IMR-90 (cell line): ENCODE measurements around the gene PAM16. TPM values are rescaled to one million over a fixed set of nuclear protein-coding genes. Genes with fewer than 3 reads are reported as not detected.

Experiments
- ATAC-seq: fragments of 200-7000 bp; cut with Tn5 transposase; 2 replicates; pipeline ENCODE4 v1.9.1; 2020; ENCODE audit warnings: low read depth, mild to moderate bottlenecking, moderate library complexity
- BruUV-seq: library from RNA; stranded (reverse); fragments of 400-500 nt; replicated peaks from 2 replicates; lab custom pipeline; 2021; lab: Mats Ljungman, UMichigan
- CTCF ChIA-PET: fragments of 300-600 bp; formaldehyde crosslinking; extraction: SDS; loops from one replicate; lab custom pipeline; 2021; ENCODE audit warnings: antibody characterized with exemption; lab: Yijun Ruan, JAX
- POLR2A ChIA-PET: fragments of 300-600 bp; sonication (Branson Sonifier 250); formaldehyde crosslinking; loops from one replicate; lab custom pipeline; 2022; ENCODE audit warnings: antibody characterized with exemption; ENCODE audit not compliant: unreplicated experiment; lab: Charles Lee
- DNase-seq: peaks from one replicate; pipeline ENCODE4 v3.0.0; 2013
- H2AFZ ChIP-seq: replicated peaks from 2 replicates; pipeline ENCODE3; 2013; ENCODE audit warnings: low read length, mild to moderate bottlenecking; ENCODE audit not compliant: poor library complexity
- H2AK5ac ChIP-seq: 2 replicates; pipeline ENCODE4 v1.6.1; 2013; ENCODE audit warnings: low read depth, low read length, inconsistent platforms
- H2AK9ac ChIP-seq: replicated peaks from 2 replicates; pipeline ENCODE3; 2013; ENCODE audit warnings: mild to moderate bottlenecking, low read depth, low read length, moderate library complexity; ENCODE audit not compliant: poor library complexity
- H2BK120ac ChIP-seq: 2 replicates; pipeline ENCODE4 v1.6.1; 2013; ENCODE audit warnings: low read depth, low read length, inconsistent platforms
- H2BK15ac ChIP-seq: 3 replicates; pipeline ENCODE4 v1.6.1; 2013; ENCODE audit warnings: low read depth, low read length, inconsistent platforms
- H2BK20ac ChIP-seq: 2 replicates; pipeline ENCODE4 v1.6.1; 2013; ENCODE audit warnings: low read depth, mild to moderate bottlenecking, inconsistent platforms, low read length, moderate library complexity
- H2BK5ac ChIP-seq: 2 replicates; pipeline ENCODE4 v1.6.1; 2013; ENCODE audit warnings: mild to moderate bottlenecking, low read depth, low read length, inconsistent platforms; ENCODE audit not compliant: poor library complexity, severe bottlenecking
- H3K14ac ChIP-seq: replicated peaks from 2 replicates; pipeline ENCODE4 v1.6.1; 2013; ENCODE audit warnings: low read depth, low read length, inconsistent platforms
- H3K18ac ChIP-seq: 2 replicates; pipeline ENCODE4 v1.6.1; 2013; ENCODE audit warnings: low read depth, low read length, control low read depth
- H3K23ac ChIP-seq: 2 replicates; pipeline ENCODE4 v1.6.1; 2013; ENCODE audit warnings: low read depth, low read length, inconsistent platforms
- H3K27ac ChIP-seq: 2 replicates; pipeline ENCODE4 v1.5.1; 2013; ENCODE audit warnings: mild to moderate bottlenecking, control low read depth, low read length; ENCODE audit not compliant: insufficient read depth
- H3K27me3 ChIP-seq: 2 replicates; pipeline ENCODE4 v1.6.1; 2013; ENCODE audit warnings: low read length; ENCODE audit not compliant: control insufficient read depth, insufficient read depth
- H3K36me3 ChIP-seq: 2 replicates; pipeline ENCODE4 v1.6.1; 2013; ENCODE audit warnings: low read length, mixed read lengths; ENCODE audit not compliant: control insufficient read depth, insufficient read depth
- H3K4ac ChIP-seq: 2 replicates; pipeline ENCODE4 v1.6.1; 2013; ENCODE audit warnings: low read depth, low read length, inconsistent platforms
- H3K4me1 ChIP-seq: 2 replicates; pipeline ENCODE4 v1.6.1; 2013; ENCODE audit warnings: low read length, mixed read lengths; ENCODE audit not compliant: control insufficient read depth, insufficient read depth
- H3K4me2 ChIP-seq: 2 replicates; pipeline ENCODE4 v1.6.1; 2013; ENCODE audit warnings: low read depth, mild to moderate bottlenecking, control low read depth, low read length, moderate library complexity
- H3K4me3 ChIP-seq: 2 replicates; pipeline ENCODE4 v1.5.1; 2013; ENCODE audit warnings: low read depth, mild to moderate bottlenecking, control low read depth, low read length, moderate library complexity; ENCODE audit not compliant: insufficient read depth
- H3K56ac ChIP-seq: 2 replicates; pipeline ENCODE4 v1.6.1; 2013; ENCODE audit warnings: low read length, inconsistent platforms; ENCODE audit not compliant: insufficient read depth; ENCODE audit errors: extremely low read depth
- H3K79me1 ChIP-seq, 2 experiments: 2 replicates each; pipeline ENCODE4 v1.6.1; 2013; ENCODE audit warnings: low read length in 2 of 2, inconsistent platforms in 1 of 2, low read depth in 1 of 2
- H3K9ac ChIP-seq: 2 replicates; pipeline ENCODE4 v1.6.1; 2013; ENCODE audit warnings: low read depth, low read length, control low read depth
- H3K9me1 ChIP-seq: 2 replicates; pipeline ENCODE4 v1.6.1; 2013; ENCODE audit warnings: low read length, inconsistent platforms; ENCODE audit not compliant: insufficient read depth
- H3K9me3 ChIP-seq: 2 replicates; pipeline ENCODE4 v1.6.1; 2013; ENCODE audit warnings: low read length; ENCODE audit not compliant: control insufficient read depth, insufficient read depth
- H4K20me1 ChIP-seq: 2 replicates; pipeline ENCODE4 v1.6.1; 2013; ENCODE audit warnings: low read length, inconsistent platforms; ENCODE audit not compliant: insufficient read depth
- H4K5ac ChIP-seq: 2 replicates; pipeline ENCODE4 v1.6.1; 2013; ENCODE audit warnings: mild to moderate bottlenecking, low read depth, low read length, control low read depth
- H4K8ac ChIP-seq, 2 experiments: 2 replicates each; pipeline ENCODE4 v1.6.1; 2013; ENCODE audit warnings: low read depth in 2 of 2, low read length in 2 of 2, control low read depth in 1 of 2, inconsistent platforms in 1 of 2
- H4K91ac ChIP-seq: 2 replicates; pipeline ENCODE4 v1.6.1; 2013; ENCODE audit warnings: low read depth, low read length, inconsistent platforms; ENCODE audit not compliant: insufficient read depth
- BHLHE40 ChIP-seq: fragments of 150-350 bp; IDR thresholded peaks from 2 replicates; pipeline ENCODE4 v1.6.1; 2016; ENCODE audit warnings: mild to moderate bottlenecking, low read depth, low read length
- CEBPB ChIP-seq: IDR thresholded peaks from 2 replicates; pipeline ENCODE4 v1.6.1; 2012; ENCODE audit warnings: low read depth, low read length, improper control_type of control experiment
- CHD1 ChIP-seq: IDR thresholded peaks from 2 replicates; pipeline ENCODE4 v1.6.1; 2012; ENCODE audit warnings: low read depth, low read length, improper control_type of control experiment
- FOS ChIP-seq: fragments of 150-350 bp; IDR thresholded peaks from 2 replicates; pipeline ENCODE4 v1.6.1; 2016; ENCODE audit warnings: low read depth, low read length
- MAFK ChIP-seq: IDR thresholded peaks from 2 replicates; pipeline ENCODE4 v1.6.1; 2012; ENCODE audit warnings: low read depth, low read length, improper control_type of control experiment
- MAZ ChIP-seq: IDR thresholded peaks from 2 replicates; pipeline ENCODE4 v1.6.1; 2012; ENCODE audit warnings: low read depth, mild to moderate bottlenecking, low read length, improper control_type of control experiment, moderate library complexity, borderline replicate concordance
- MXI1 ChIP-seq: IDR thresholded peaks from 2 replicates; pipeline ENCODE4 v1.6.1; 2012; ENCODE audit warnings: low read depth, mild to moderate bottlenecking, low read length, moderate library complexity, borderline replicate concordance
- NFE2L2 ChIP-seq: fragments of 150-350 bp; IDR thresholded peaks from 2 replicates; pipeline ENCODE4 v1.6.1; 2016; ENCODE audit warnings: low read depth, mild to moderate bottlenecking, low read length
- POLR2A ChIP-seq: IDR thresholded peaks from 2 replicates; pipeline ENCODE4 v1.6.1; 2012; ENCODE audit warnings: mild to moderate bottlenecking, low read depth, low read length
- RAD21 ChIP-seq: IDR thresholded peaks from 2 replicates; pipeline ENCODE4 v1.6.1; 2012; ENCODE audit warnings: low read length, improper control_type of control experiment
- RCOR1 ChIP-seq: IDR thresholded peaks from 2 replicates; pipeline ENCODE4 v1.6.1; 2012; ENCODE audit warnings: mild to moderate bottlenecking, low read length, improper control_type of control experiment; ENCODE audit not compliant: insufficient replicate concordance
- RFX5 ChIP-seq: IDR thresholded peaks from 2 replicates; pipeline ENCODE4 v1.8.0; 2012; ENCODE audit warnings: low read depth, mild to moderate bottlenecking, low read length, moderate library complexity
- SMC3 ChIP-seq: fragments of 150-350 bp; IDR thresholded peaks from 2 replicates; pipeline ENCODE4 v1.6.1; 2016; ENCODE audit warnings: low read depth, mild to moderate bottlenecking, antibody characterized with exemption, low read length, moderate library complexity
- WGBS, 2 experiments: methylation state at CpG; one replicate each; pipeline versions ENCODE4 v1.1.5 to v1.1.7; 2013; ENCODE audit warnings: missing lambda C conversion rate in 2 of 2; ENCODE audit not compliant: insufficient read length in 1 of 2; ENCODE audit errors: extremely low coverage in 2 of 2; 5-methylcytosine and 5-hydroxymethylcytosine counted together
- dilution Hi-C: fragments of 300-500 bp; cut with HindIII; formaldehyde crosslinking; loops from one replicate; pipeline ENCODE4 v1.14.3; 2018; ENCODE audit warnings: low sequenced_read_pairs; ENCODE audit not compliant: unreplicated experiment
- in situ Hi-C: fragments of 300-500 bp; cut with MboI; formaldehyde crosslinking; loops from 3 replicates; pipeline ENCODE4 v1.14.3; 2019; ENCODE audit warnings: low sequenced_read_pairs, inconsistent platforms, mixed read lengths
- intact Hi-C: fragments of 100-400 bp; cut with micrococcal nuclease; formaldehyde crosslinking; loops from 2 replicates; pipeline ENCODE4 v1.10.0; 2022
- polyA plus RNA-seq, 3 experiments: library from polyadenylated mRNA; depleted of rRNA; stranded (reverse); fragments of >200 nt; gene quantifications; 2 replicates each; pipeline ENCODE4 v1.2.3, GENCODE V29; 2012; ENCODE audit warnings: low replicate concordance in 1 of 3
- total RNA-seq: library from RNA; depleted of rRNA; stranded (reverse); fragments of >200 nt; gene quantifications from 2 replicates; pipeline ENCODE4 v1.2.3, GENCODE V29; 2012
- TF ChIP-seq, protein P1 (sequence below): conservative IDR thresholded peaks from 2 replicates; pipeline ENCODE4 v1.5.1; 2012; ENCODE audit warnings: mild to moderate bottlenecking, low read depth, low read length, improper control_type of control experiment
- TF ChIP-seq, protein P2 (sequence below): fragments of 150-350 bp; IDR thresholded peaks from 2 replicates; pipeline ENCODE4 v1.6.1; 2016; ENCODE audit warnings: low read depth, mild to moderate bottlenecking, low read length, moderate library complexity, borderline replicate concordance
- TF ChIP-seq, protein P3 (sequence below): fragments of 150-350 bp; IDR thresholded peaks from 2 replicates; pipeline ENCODE4 v1.6.1; 2017; ENCODE audit warnings: mild to moderate bottlenecking, antibody characterized with exemption, low read length, low read depth

PAM16 gene
- total and polyA plus RNA-seq, 2 of the 4 experiments (the other 2 are of a cell fraction): 17.9 to 48.4 TPM

DNA sequence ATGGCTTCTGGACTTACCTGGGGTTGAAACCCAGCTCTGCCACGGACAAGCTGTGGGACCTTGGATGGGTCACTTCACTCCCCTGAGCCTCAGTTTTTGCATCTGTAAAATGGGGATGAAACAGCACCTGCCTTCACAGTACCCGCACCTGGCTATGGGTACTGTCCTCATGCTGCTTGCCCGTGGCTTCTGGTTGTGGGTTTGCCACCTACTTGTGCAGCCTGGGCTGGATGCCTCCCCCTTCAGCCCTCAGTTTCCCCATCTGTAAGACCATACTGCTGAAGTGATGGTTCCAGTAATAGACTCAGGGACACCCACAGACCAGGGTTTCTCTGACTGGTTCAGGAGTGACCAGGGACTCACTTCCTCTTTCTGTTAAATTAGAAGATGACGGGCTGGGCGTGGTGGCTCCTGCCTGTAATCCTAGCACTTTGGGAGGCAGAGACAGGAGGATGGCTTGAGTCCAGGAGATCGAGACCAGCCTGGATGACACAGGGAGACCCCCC is 25.8 kb downstream of the PAM16 start:
- Histone ChIP-seq H3K27me3 (no peaks in the 10 kb centered on the region), H4K5ac (no peak overlapping the region), H3K14ac (no peak overlapping the region), H3K9me1 (peaks cover 19% of the 10 kb centered on the region), H4K8ac (no peak overlapping the region), H4K91ac (no peak overlapping the region), H2BK15ac (no peak overlapping the region), H3K9me3 (no peaks in the 10 kb centered on the region), H2AK5ac (peak overlapping the region; percentile 60), H3K18ac (no peak overlapping the region), H3K56ac (no peak overlapping the region), H3K4me3 (no peak overlapping the region), H4K20me1 (peaks cover 81% of the 10 kb centered on the region), H2BK5ac (no peak overlapping the region), H3K4me1 (peaks cover 32% of the 10 kb centered on the region), H3K36me3 (no peaks in the 10 kb centered on the region; the same call in 1 of the 2 replicates), H2AK9ac (peak overlapping the region; percentile 16), H3K9ac (no peak overlapping the region), H3K4ac (no peak overlapping the region), H3K23ac (peak overlapping the region; percentile 66), H3K27ac (no peak overlapping the region), H2BK120ac (no peak overlapping the region), H2BK20ac (no peak overlapping the region), H2AFZ (no peak overlapping the region), H3K79me1 (peaks cover 25 to 89% of the 10 kb centered on the region in 2 experiments), H3K4me2 (no peak overlapping the region)
- dilution Hi-C loops (no loop called here), intact Hi-C loops (no loop called here), in situ Hi-C loops (no loop called here)
- WGBS, 2 experiments: 80% methylated on average over 1 of the region's 6 CpGs; no CpG with 5 or more reads in 1 of the 2 experiments
- DNase-seq (no peak), ATAC-seq (no peak)
- BruUV-seq: no TSS peak
- ChIA-PET POLR2A (no interaction called here), CTCF (no interaction called here)
- TF ChIP-seq, protein P1, sequence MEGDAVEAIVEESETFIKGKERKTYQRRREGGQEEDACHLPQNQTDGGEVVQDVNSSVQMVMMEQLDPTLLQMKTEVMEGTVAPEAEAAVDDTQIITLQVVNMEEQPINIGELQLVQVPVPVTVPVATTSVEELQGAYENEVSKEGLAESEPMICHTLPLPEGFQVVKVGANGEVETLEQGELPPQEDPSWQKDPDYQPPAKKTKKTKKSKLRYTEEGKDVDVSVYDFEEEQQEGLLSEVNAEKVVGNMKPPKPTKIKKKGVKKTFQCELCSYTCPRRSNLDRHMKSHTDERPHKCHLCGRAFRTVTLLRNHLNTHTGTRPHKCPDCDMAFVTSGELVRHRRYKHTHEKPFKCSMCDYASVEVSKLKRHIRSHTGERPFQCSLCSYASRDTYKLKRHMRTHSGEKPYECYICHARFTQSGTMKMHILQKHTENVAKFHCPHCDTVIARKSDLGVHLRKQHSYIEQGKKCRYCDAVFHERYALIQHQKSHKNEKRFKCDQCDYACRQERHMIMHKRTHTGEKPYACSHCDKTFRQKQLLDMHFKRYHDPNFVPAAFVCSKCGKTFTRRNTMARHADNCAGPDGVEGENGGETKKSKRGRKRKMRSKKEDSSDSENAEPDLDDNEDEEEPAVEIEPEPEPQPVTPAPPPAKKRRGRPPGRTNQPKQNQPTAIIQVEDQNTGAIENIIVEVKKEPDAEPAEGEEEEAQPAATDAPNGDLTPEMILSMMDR: no peak
- TF ChIP-seq MXI1 (no peak), BHLHE40 (no peak), CEBPB (no peak), RCOR1 (no peak), CHD1 (no peak), RAD21 (no peak), MAFK (no peak), RFX5 (no peak), NFE2L2 (no peak), POLR2A (no peak), FOS (no peak), SMC3 (no peak), MAZ (no peak)
- TF ChIP-seq, protein P2, sequence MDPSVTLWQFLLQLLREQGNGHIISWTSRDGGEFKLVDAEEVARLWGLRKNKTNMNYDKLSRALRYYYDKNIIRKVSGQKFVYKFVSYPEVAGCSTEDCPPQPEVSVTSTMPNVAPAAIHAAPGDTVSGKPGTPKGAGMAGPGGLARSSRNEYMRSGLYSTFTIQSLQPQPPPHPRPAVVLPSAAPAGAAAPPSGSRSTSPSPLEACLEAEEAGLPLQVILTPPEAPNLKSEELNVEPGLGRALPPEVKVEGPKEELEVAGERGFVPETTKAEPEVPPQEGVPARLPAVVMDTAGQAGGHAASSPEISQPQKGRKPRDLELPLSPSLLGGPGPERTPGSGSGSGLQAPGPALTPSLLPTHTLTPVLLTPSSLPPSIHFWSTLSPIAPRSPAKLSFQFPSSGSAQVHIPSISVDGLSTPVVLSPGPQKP: no peak
- TF ChIP-seq, protein P3, sequence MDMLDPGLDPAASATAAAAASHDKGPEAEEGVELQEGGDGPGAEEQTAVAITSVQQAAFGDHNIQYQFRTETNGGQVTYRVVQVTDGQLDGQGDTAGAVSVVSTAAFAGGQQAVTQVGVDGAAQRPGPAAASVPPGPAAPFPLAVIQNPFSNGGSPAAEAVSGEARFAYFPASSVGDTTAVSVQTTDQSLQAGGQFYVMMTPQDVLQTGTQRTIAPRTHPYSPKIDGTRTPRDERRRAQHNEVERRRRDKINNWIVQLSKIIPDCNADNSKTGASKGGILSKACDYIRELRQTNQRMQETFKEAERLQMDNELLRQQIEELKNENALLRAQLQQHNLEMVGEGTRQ: no peak
